Ishikawa (cell line): ENCODE measurements around the gene PDE10A.

Experiments used
- CEBPB ChIP-seq: IDR thresholded peaks from 2 replicates; pipeline ENCODE4 v1.6.1; 2012
- CREB1 ChIP-seq: IDR thresholded peaks from 2 replicates; pipeline ENCODE4 v1.6.1; 2012; ENCODE audit warnings: low read depth
- EGR1 ChIP-seq: IDR thresholded peaks from 2 replicates; pipeline ENCODE4 v1.6.1; 2012
- EP300 ChIP-seq: IDR thresholded peaks from 2 replicates; pipeline ENCODE4 v1.6.1; 2012; ENCODE audit warnings: borderline replicate concordance
- FOXM1 ChIP-seq: IDR thresholded peaks from 2 replicates; pipeline ENCODE4 v1.6.1; 2012; ENCODE audit warnings: low read depth, borderline replicate concordance
- NFIC ChIP-seq: IDR thresholded peaks from 2 replicates; pipeline ENCODE4 v1.6.1; 2012
- RAD21 ChIP-seq: IDR thresholded peaks from 2 replicates; pipeline ENCODE4 v1.6.1; 2012; ENCODE audit warnings: low read depth
- REST ChIP-seq: IDR thresholded peaks from 2 replicates; pipeline ENCODE4 v1.6.1; 2012; ENCODE audit warnings: low read depth, mild to moderate bottlenecking
- TAF1 ChIP-seq: IDR thresholded peaks from 2 replicates; pipeline ENCODE4 v1.6.1; 2012; ENCODE audit warnings: low read depth, mild to moderate bottlenecking
- TCF12 ChIP-seq: IDR thresholded peaks from 2 replicates; pipeline ENCODE4 v1.6.1; 2012; ENCODE audit warnings: low read depth
- TEAD4 ChIP-seq: IDR thresholded peaks from 2 replicates; pipeline ENCODE4 v1.6.1; 2012
- YY1 ChIP-seq: IDR thresholded peaks from 2 replicates; pipeline ENCODE4 v1.6.1; 2012; ENCODE audit warnings: low read depth
- ZBTB7A ChIP-seq: IDR thresholded peaks from 2 replicates; pipeline ENCODE4 v1.6.1; 2012; ENCODE audit warnings: low read depth
- TF ChIP-seq, protein P1 (sequence below): IDR thresholded peaks from 2 replicates; pipeline ENCODE4 v1.6.1; 2012
- TF ChIP-seq, protein P2 (sequence below): IDR thresholded peaks from 2 replicates; pipeline ENCODE4 v1.6.1; 2012

Gene PDE10A

DNA sequence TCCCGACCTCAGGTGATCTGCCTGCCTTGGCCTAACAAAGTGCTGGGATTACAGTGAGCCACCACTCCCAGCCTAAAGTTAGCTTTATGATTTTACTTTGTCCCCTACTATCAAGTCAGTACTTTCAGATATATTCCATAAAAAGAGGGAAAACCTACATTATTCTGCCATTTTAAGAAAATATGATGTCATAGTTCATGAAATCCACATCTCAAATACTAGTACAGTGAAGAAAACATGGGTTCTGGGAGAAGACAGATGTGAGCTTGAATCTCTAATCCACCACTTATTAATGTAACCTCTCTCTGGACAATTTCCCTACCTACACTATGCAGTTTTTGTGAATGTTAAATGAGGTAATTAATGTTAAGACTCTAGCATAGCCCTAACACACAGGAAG, 74.5 kb downstream of the PDE10A start:
- TF ChIP-seq, protein P1, sequence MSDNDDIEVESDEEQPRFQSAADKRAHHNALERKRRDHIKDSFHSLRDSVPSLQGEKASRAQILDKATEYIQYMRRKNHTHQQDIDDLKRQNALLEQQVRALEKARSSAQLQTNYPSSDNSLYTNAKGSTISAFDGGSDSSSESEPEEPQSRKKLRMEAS = no peak
- TF ChIP-seq EP300 (no peak), TAF1 (no peak), YY1 (no peak), CEBPB (no peak), EGR1 (no peak), TCF12 (no peak), REST (no peak), FOXM1 (no peak), CREB1 (no peak)

- TF ChIP-seq, protein P2, sequence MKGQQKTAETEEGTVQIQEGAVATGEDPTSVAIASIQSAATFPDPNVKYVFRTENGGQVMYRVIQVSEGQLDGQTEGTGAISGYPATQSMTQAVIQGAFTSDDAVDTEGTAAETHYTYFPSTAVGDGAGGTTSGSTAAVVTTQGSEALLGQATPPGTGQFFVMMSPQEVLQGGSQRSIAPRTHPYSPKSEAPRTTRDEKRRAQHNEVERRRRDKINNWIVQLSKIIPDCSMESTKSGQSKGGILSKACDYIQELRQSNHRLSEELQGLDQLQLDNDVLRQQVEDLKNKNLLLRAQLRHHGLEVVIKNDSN = no peak
- TF ChIP-seq REST = no peak
These were observed 75.8 kb downstream of the PDE10A start for GRCh38 chr6:165587206-165587605.

DNA sequence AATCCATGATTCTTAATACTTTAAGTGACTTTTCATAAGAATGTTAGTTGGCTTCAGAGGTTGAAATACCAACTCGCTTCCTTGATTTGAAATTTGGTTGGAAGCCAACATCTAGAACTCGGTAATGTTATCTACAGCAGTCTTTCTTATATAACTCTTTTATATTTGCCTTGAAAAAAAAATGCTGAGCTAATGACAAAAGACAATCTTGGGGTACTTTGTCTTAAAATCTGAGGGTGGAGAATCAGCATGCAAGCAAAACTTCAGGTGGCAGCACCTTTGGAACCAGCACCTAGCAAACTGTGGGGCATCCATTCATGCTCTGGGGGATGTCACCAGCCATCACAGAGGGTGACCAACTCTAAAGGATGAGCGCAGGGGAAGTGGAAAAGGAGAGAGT, 76.3 kb downstream of the PDE10A start:
- no peak for TF ChIP-seq TCF12
- no peak for TF ChIP-seq REST
- no peak for TF ChIP-seq RAD21
- TF ChIP-seq FOXM1 = no peak
- no peak for TF ChIP-seq EP300
- TF ChIP-seq, protein P2 = no peak
- TF ChIP-seq CREB1 = no peak
- TF ChIP-seq ZBTB7A = no peak
- no peak for TF ChIP-seq EGR1
- TF ChIP-seq TAF1 = no peak
- no peak for TF ChIP-seq CEBPB
- TF ChIP-seq, protein P1 = no peak
- no peak for TF ChIP-seq TEAD4
- TF ChIP-seq NFIC = no peak
- no peak for TF ChIP-seq YY1

- TF ChIP-seq TEAD4 = no peak
- no peak for TF ChIP-seq TAF1
- TF ChIP-seq, protein P2 = no peak
- TF ChIP-seq FOXM1 = no peak
- TF ChIP-seq EP300 = no peak
- TF ChIP-seq CEBPB = no peak
- TF ChIP-seq YY1 = no peak
- TF ChIP-seq ZBTB7A = no peak
These were observed 78.0 kb downstream of the PDE10A start for GRCh38 chr6:165585060-165585459.

DNA sequence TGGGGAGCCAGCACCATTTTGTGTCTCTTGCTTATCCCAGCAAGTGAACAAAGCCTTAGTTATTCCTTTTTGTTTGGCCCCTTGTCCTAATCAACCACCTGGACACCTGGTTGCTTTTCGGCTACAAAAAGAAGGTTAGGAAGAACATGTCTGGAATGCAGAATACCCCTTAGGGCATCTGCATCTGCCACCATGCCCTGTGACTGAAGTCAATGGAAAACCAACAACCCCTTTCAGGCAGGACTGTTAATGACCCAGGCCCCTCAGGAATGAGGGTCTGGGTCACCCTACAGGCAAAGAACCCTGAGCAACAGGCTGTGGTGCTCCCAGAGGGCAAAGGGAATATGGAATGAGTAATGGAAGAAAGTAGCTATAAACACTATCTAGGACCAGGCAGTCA, 78.5 kb downstream of the PDE10A start:
- TF ChIP-seq, protein P1 = no peak
- TF ChIP-seq RAD21 (no peak), CEBPB (no peak), EGR1 (no peak), REST (no peak), NFIC (no peak), EP300 (no peak), CREB1 (no peak), FOXM1 (no peak), TEAD4 (no peak), YY1 (no peak), TAF1 (no peak), ZBTB7A (no peak), TCF12 (no peak)
- TF ChIP-seq, protein P2 = no peak
